Uterus (tissue), 2 donors: ENCODE results near the gene AHCYL1.
"Not testable (repeated sequence)": the region's sequence is repeated elsewhere in the genome, so short reads cannot be mapped to it uniquely, and the experiment has no call there.

Source experiments
- CTCF ChIP-seq, 4 experiments: fragments of 200-600 bp in 2 of 4; fragments of 450-650 bp in 2 of 4; sonication (generic) in 2 of 4; IDR thresholded peaks; one replicate each; pipeline ENCODE4 v1.5.1; 2016 to 2019; ENCODE audit warnings: antibody characterized with exemption in 4 of 4, mild to moderate bottlenecking in 2 of 4, moderate library complexity in 1 of 4
- POLR2A ChIP-seq, 2 donors: fragments of 450-650 bp; IDR thresholded peaks; one replicate each; pipeline ENCODE4 v1.6.1; 2016; ENCODE audit warnings: antibody characterized with exemption in 2 of 2, mild to moderate bottlenecking in 1 of 2, moderate library complexity in 1 of 2

GRCh38 chr1:109951501-109951900, 33.1 kb upstream of the AHCYL1 start:
- TF ChIP-seq CTCF, POLR2A (IDR thresholded peaks at IDR 0.05): not testable (repeated sequence)
